Activated CD8-positive, alpha-beta memory T cell treated with anti-CD3 and anti-CD28 coated beads, Interleukin-2, amount 50 U/mL, for 1 hour (primary cell): ENCODE data around the gene PLEKHA5.
"Not testable (repeated sequence)": the region's sequence is repeated elsewhere in the genome, so short reads cannot be mapped to it uniquely, and the experiment has no call there.

Source experiments
- DNase-seq: peaks from one replicate; pipeline ENCODE4 v3.0.0-alpha.2; 2020; ENCODE audit errors: extremely low read depth

PLEKHA5 gene

DNA sequence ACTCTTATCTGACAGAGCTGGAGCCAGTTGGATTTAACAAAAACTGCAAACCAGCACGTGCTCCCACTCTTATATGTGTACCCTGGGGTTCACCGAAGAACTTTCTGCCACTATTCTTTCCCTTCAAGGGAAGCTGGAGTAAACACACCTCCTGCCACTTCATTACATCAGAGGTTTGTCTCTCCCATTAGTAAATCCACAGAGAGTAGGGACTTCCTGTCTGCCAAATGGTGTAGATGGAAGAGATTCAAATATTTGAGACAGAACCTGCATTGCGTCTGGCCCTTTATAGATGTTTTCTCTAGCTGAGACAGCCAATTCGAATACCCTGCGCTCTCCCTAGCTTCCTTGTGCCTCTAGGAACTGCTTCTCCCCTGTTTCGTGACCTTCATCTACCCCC, 280.7 kb downstream of the PLEKHA5 start:
- DNase-seq = no peak

DNA sequence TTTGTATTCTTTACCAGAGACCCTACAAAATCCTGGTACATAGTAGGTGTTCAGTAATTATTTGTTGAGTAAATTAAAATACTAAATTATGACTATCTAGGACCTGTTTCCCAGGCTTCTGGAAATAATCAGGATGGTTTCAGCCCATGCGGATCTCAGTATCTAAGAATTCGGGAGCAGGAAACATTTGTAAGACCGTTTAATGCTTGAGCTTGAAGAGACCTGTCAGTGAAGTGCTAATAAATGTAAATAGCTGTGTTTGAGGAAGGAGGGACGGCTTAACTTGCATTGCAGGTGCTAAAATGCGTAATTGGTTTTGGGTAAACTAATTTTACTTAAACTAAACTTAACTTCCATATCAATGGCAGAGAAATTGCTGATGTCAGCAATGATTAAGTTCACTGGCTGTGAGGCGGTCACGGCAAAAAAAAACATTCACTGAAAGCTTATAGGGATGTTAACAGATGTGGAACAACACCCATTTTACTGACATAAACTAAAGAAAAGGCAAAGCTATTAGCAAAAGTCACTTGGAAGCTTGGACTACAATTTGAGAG, 281.2 kb downstream of the PLEKHA5 start:
- no peak for DNase-seq

DNA sequence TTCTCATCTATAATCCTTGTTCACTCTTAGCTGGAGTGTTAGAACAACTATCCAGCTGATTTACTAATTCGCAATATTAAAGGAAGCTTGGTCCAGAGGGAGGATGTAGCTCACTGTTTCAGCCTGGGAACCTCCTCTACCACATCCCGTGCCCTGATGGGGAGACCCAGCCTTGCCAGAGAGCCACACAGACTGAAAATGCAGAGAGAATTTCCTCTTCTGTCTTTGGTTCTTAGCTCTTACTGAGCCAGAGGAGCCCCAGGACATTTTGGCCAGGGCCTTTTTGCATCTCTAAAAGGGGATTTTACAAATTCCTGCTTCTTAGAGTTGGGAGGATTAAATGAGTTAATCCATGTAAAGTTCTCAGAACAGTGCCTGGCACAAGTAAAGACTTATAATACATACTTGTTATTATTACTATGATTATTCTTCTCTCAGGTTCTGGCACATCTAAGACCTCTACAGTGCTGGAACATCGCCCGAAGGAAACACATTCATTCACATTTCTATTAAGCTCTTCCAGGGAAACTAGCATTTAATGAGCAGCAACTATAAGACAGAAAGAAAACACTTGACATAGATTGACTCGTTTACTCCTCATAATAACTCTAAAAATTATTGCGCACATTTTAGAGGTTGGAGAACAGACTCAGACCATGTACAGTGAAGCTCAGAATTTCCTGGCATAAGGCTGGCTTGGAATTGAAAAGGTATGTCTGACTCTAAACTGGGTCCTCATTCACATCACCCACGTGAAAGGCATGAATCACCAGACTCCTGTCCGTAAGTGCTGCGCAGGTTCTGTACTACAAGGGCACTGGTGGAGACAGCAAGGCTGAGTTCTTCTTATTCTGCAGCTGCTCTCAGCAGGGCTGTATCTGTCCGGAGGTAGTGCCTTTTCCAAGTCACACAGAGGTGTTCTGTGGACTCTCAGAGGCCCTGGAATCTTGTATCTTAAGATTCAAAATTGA, 282.0 kb downstream of the PLEKHA5 start:
- DNase-seq = no peak

DNA sequence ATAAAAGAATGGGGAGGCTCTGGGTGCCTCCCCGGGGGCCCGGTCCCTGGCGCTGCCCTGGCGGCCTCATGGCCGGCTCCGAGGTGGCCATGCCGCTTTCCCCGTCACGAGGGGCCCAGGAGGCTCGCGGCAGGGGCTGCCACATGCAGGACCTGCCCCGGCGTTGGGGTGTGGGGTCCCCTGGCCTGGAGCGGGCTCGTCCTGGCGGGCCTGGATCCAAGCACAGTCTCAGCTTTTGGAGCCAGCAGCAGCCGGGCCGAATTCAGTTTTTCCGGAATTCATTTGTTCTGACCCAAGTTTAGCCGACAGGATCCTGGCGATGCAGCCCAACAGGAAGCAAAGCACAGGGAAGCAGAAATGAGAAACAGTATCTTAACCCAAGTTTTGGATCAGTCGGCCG, 283.3 kb downstream of the PLEKHA5 start:
- DNase-seq = no peak

DNA sequence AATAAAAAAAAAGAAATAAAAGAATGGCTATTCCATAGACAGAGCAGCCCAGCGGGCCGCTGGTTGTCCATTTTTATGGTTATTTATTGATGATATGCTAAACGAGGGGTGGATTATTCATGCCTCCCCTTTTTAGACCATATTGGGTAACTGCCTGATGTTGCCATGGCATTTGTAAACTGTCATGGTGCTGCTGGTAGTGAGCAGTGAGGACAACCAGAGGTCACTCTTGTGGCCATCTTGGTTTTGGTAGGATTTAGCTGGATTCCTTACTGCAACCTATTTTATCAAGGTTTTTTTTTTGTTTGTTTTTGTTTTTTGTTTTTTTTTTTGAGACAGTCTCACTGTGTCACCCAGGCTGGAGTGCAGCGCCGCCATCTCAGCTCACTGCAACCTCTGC, 284.0 kb downstream of the PLEKHA5 start:
- DNase-seq = not testable (repeated sequence)

DNA sequence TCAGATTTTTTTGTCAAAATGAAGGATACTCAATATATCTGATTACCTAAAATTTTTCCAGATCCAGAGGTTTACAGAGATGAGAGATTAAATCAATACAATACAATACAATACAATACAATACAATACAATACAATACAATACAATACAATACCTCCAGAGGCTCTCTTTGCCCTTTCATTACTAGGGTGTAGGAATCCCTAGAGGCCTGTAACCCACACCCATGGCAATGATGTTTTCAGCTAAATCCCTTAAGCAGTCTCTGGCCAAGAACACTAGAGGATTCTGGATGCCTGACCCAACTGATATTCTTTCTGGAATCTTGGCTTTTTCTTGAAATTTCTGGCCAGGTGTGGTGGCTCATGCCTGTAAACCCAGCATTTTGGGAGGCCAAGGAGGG, 286.0 kb downstream of the PLEKHA5 start:
- DNase-seq = no peak

DNA sequence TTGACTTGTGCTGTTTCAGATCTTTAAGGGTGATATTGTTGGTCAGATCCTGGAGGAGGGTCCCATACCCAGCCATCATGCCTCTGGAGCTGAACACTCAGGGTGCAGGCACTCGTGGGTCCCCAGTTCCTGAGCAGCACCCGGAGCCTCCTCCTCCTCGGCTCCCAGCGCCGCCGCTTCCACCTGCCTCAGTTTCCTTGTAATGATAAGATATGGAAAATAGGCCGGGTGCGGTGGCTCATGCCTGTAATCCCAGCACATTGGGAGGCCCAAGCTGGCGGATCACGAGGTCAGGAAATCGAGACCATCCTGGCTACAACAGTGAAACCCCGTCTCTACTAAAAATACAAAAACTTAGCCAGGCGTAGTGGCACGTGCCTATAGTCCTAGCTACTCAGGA, 289.6 kb downstream of the PLEKHA5 start:
- DNase-seq = no peak

DNA sequence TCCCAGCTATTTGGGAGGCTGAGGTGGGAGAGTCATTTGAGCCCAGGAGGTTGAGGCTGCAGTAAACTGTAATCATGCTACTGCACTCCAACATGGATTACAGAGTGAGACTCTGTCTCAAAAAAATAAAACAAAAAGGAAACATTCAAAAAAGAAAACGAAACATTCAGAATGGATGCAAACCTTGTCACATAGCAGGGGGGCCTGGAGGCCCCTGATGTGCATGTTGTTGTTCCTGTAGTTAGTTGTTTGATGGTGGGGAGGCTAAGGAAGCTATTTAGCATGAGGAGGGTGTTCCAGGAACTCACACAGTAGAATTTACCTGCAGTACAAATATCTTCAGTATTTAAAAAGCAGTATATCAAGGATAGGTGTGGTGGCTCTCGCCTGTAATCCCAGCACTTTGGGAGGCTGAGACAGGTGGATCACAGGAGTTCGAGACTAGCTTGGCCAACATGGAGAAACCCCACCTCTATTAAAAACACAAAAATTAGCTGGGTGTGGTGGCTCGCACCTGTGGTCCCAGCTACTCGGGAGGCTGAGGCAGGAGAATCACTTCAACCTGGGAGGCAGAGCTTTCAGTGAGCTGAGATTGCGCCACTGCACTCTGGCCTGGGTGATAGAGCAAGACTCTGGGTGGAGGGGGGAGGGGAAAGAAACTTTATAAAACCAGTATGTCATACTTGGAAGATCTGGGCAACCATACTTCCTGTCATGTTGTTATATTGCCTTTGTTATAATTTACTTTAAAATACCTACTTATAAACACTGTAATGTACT, 292.2 kb downstream of the PLEKHA5 start:
- no peak for DNase-seq

DNA sequence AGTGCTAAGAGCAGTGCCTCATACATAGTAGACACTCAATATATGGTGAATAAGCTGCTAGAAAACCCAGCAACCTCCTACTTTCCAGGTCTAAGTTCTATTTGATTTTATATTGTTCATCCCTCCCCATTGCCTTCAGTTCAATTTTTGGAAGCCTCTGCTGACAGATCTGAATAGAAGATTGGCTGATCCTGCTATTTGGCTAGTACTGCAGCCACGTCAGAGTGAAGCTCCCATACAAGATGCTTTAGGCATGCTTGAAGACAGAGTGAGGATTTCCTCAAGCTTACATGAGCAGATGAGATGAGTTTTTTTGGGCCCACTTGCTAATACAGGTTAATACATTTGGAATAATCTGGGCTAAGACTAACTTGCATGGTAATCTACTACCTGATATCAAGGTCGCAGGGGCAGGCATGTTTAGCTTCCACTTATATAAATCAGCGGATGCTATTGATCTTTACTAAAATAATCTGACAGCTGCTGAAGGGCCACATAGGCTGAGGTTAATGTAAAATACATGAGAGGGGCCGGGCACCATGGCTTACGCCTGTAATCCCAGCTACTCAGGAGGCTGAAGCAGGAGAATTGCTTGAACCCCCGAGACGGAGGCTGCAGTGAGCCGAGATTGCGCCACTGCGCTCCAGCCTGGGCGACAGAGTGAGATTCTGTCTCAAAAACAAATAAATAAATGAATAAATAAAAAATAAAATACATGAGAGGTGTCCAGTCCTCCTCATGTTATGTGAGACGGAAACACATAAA, 293.8 kb downstream of the PLEKHA5 start:
- no peak for DNase-seq
